CD4-positive, alpha-beta T cell (primary cell): ENCODE measurements around the gene MUCL1. TPM values are rescaled to one million over a fixed set of nuclear protein-coding genes. Genes with fewer than 3 reads are reported as not detected.

ENCODE experiments used
- ATAC-seq: fragments of 200-7000 bp; cut with Tn5 transposase; one replicate; pipeline ENCODE4 v1.10.0; 2022; ENCODE audit warnings: mild to moderate bottlenecking; ENCODE audit not compliant: poor library complexity
- CTCF ChIA-PET: fragments of 350-600 bp; sonication (Branson Sonifier 250); formaldehyde crosslinking; loops from one replicate; lab custom pipeline; 2021; ENCODE audit warnings: antibody characterized with exemption, inconsistent platforms; lab: Charles Lee
- POLR2A ChIA-PET: fragments of 350-600 bp; sonication (Branson Sonifier 250); formaldehyde crosslinking; loops from one replicate; lab custom pipeline; 2021; ENCODE audit warnings: antibody characterized with exemption, inconsistent platforms; lab: Charles Lee
- DNase-seq, 14 experiments: peaks; one replicate each; pipeline ENCODE4 v3.0.0-alpha.2; 2013 to 2020; ENCODE audit warnings: mixed read lengths in 2 of 14
- H3K27ac ChIP-seq, 2 donors: one replicate each; pipeline versions ENCODE4 v1.5.1 to v1.7.0; 2013; ENCODE audit warnings: low read length in 2 of 2, low read depth in 1 of 2, mild to moderate bottlenecking in 1 of 2
- H3K27me3 ChIP-seq, 2 experiments: 1 replicate in 1 of 2; 2 replicates in 1 of 2; pipeline versions ENCODE4 v1.6.1 to v1.7.0; 2013; ENCODE audit warnings: low read length in 2 of 2, control low read depth in 1 of 2, mild to moderate bottlenecking in 1 of 2, moderate library complexity in 1 of 2; ENCODE audit not compliant: insufficient read depth in 2 of 2, control insufficient read depth in 1 of 2
- H3K36me3 ChIP-seq: one replicate; pipeline ENCODE4 v1.6.1; 2013; ENCODE audit warnings: low read length, control low read depth; ENCODE audit not compliant: insufficient read depth
- H3K4me1 ChIP-seq: one replicate; pipeline ENCODE4 v1.6.1; 2013; ENCODE audit warnings: low read length, control low read depth; ENCODE audit not compliant: insufficient read depth
- H3K4me3 ChIP-seq: one replicate; pipeline ENCODE4 v1.5.1; 2013; ENCODE audit warnings: mild to moderate bottlenecking, low read length, moderate library complexity
- H3K9me3 ChIP-seq, 2 experiments: 1 replicate in 1 of 2; 2 replicates in 1 of 2; pipeline versions ENCODE4 v1.6.1 to v1.7.0; 2013; ENCODE audit warnings: low read length in 2 of 2, mild to moderate bottlenecking in 2 of 2, control low read depth in 1 of 2, moderate library complexity in 1 of 2; ENCODE audit not compliant: control insufficient read depth in 1 of 2, insufficient read depth in 1 of 2
- H3K27ac Mint-ChIP-seq: one replicate; pipeline ENCODE4 v1.8.0; 2020; ENCODE audit warnings: mixed read lengths
- H3K27me3 Mint-ChIP-seq: one replicate; pipeline ENCODE4 v1.8.0; 2021; ENCODE audit warnings: mixed read lengths
- H3K36me3 Mint-ChIP-seq: one replicate; pipeline ENCODE4 v1.8.0; 2021; ENCODE audit warnings: low read depth, mixed read lengths
- H3K4me1 Mint-ChIP-seq: one replicate; pipeline ENCODE4 v1.8.0; 2021; ENCODE audit warnings: low read depth, mixed read lengths
- H3K4me3 Mint-ChIP-seq: one replicate; pipeline ENCODE4 v1.8.0; 2020; ENCODE audit warnings: mild to moderate bottlenecking, mixed read lengths
- H3K9me3 Mint-ChIP-seq: one replicate; pipeline ENCODE4 v1.8.0; 2020; ENCODE audit warnings: mixed read lengths
- intact Hi-C, 2 experiments: fragments of 100-400 bp; cut with DNase I in 1 of 2; cut with micrococcal nuclease in 1 of 2; formaldehyde crosslinking; loops; one replicate each; pipeline versions ENCODE4 v1.15.1 to v1.9.0; 2023 to 2025; cut with DNase I, micrococcal nuclease
- total RNA-seq, 174 experiments: library from RNA in 2 of 174; stranded (reverse) in 2 of 174; gene quantifications; one replicate each; pipeline ENCODE4 v1.2.3 and lab custom pipeline; 2021 to 2026
- TF ChIP-seq, protein P1 (sequence below): fragments of 200-600 bp; IDR thresholded peaks from one replicate; pipeline ENCODE4 v1.8.0; 2022; ENCODE audit warnings: antibody characterized with exemption, mild to moderate bottlenecking

The MUCL1 gene
- total RNA-seq, 2 experiments from 2014 or later: not detected

DNA sequence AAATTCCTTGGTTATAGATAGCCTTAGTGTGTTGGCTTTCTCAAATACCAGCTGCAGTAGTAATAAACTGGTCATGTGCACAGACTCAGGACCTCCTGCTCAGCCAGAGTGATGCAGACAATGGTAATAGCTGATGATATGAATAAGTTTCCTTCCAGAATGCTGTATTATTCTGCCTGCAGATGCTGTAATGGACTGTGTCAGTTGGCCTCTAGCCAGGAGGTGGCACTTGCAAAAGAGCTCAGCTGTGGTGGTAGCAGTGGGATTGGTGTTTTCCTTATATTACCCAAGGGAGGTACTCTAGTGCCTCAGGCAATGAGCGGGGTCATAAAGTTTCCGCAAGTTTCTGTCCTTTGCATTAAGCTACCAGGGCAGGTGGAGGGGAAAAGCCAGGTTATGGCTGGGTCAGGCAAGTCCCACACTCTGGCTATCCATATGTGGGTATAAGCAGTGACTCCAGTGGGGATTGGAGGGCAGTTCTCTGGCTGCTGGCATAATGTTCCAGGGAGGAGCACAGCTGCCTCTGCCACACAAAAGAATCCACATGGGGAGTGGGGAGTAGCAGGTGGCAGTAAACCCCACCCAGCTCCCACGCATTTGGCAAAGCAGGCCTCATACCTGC, 14.0 kb upstream of the MUCL1 start:
- TF ChIP-seq, protein P1, sequence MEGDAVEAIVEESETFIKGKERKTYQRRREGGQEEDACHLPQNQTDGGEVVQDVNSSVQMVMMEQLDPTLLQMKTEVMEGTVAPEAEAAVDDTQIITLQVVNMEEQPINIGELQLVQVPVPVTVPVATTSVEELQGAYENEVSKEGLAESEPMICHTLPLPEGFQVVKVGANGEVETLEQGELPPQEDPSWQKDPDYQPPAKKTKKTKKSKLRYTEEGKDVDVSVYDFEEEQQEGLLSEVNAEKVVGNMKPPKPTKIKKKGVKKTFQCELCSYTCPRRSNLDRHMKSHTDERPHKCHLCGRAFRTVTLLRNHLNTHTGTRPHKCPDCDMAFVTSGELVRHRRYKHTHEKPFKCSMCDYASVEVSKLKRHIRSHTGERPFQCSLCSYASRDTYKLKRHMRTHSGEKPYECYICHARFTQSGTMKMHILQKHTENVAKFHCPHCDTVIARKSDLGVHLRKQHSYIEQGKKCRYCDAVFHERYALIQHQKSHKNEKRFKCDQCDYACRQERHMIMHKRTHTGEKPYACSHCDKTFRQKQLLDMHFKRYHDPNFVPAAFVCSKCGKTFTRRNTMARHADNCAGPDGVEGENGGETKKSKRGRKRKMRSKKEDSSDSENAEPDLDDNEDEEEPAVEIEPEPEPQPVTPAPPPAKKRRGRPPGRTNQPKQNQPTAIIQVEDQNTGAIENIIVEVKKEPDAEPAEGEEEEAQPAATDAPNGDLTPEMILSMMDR: no peak
- Mint-ChIP-seq H3K9me3 (peaks cover 9% of the 10 kb centered on the region), H3K27ac (no peak overlapping the region), H3K36me3 (no peaks in the 10 kb centered on the region), H3K4me1 (no peaks in the 10 kb centered on the region), H3K4me3 (no peak overlapping the region), H3K27me3 (peaks cover 43% of the 10 kb centered on the region)
- no peak overlapping the region for H3K4me3 ChIP-seq
- CTCF ChIA-PET: no interaction called here
- intact Hi-C loops: no loop called here
- H3K36me3 ChIP-seq: no peaks in the 10 kb centered on the region
- H3K9me3 ChIP-seq: peaks cover 3 to 17% of the 10 kb centered on the region in 2 experiments
- no peak overlapping the region for H3K27ac ChIP-seq
- no peaks in the 10 kb centered on the region for H3K27me3 ChIP-seq
- POLR2A ChIA-PET: no interaction called here
- H3K4me1 ChIP-seq: no peaks in the 10 kb centered on the region
- DNase-seq: no peak
- no peak for ATAC-seq

DNA sequence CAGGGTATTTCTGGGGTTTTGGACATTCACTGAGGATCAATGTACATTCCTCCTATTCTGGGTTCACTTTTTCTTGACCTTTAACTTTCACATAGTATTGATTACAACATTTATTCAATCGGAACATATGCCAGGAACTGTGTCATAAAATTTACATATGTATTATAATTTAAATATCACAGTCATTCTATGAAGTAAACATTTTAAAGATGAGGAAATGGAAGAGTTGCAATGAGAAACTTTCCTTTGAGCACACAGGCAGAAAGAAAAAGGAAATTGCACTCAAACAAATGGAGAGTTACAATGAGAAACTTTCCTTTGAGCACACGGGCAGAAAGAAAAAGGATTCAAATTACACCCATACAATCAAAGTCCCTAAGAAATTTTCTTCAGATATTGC, 3.1 kb downstream of the MUCL1 start:
- POLR2A ChIA-PET: no interaction called here
- Mint-ChIP-seq H3K27me3 (peaks cover 5% of the 10 kb centered on the region), H3K4me1 (no peaks in the 10 kb centered on the region), H3K4me3 (no peak overlapping the region), H3K36me3 (no peaks in the 10 kb centered on the region), H3K27ac (no peak overlapping the region), H3K9me3 (no peaks in the 10 kb centered on the region)
- Histone ChIP-seq H3K9me3 (no peaks in the 10 kb centered on the region), H3K27me3 (no peaks in the 10 kb centered on the region), H3K4me1 (no peaks in the 10 kb centered on the region), H3K4me3 (no peak overlapping the region), H3K36me3 (no peaks in the 10 kb centered on the region), H3K27ac (no peak overlapping the region)
- CTCF ChIA-PET: no interaction called here
- TF ChIP-seq, protein P1: no peak
- DNase-seq: no peak
- intact Hi-C loops: loop anchor here in 1 of 2 experiments (5.0 kb wide), 2 partner anchors 80 to 105 kb away; no protein-coding TSS in a partner anchor
- no peak for ATAC-seq

DNA sequence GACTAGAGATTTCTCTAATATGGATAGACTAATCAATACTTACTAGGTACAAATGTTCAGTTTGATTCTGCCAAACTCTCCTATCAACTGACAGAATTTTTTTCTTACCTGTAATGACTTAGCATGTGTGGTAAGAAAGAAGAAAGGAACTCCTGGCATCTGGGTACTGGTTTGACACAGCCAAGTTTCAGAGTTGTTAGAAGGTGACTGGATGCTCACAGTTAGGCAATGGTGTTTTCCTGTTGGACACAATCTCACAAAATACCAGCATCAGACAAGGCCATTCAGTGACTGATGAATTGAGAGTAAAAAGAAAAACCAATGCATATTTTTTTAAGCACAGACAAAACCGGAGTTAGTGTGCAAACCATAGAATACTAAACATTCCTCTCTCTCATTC, 4.2 kb downstream of the MUCL1 start:
- H3K4me1 Mint-ChIP-seq: no peaks in the 10 kb centered on the region
- no peak for DNase-seq
- CTCF ChIA-PET: no interaction called here
- POLR2A ChIA-PET: no interaction called here
- no peaks in the 10 kb centered on the region for H3K9me3 ChIP-seq
- H3K36me3 ChIP-seq: no peaks in the 10 kb centered on the region
- H3K36me3 Mint-ChIP-seq: no peaks in the 10 kb centered on the region
- H3K9me3 Mint-ChIP-seq: no peaks in the 10 kb centered on the region
- TF ChIP-seq, protein P1: no peak
- peaks cover 5% of the 10 kb centered on the region for H3K27me3 Mint-ChIP-seq
- no peaks in the 10 kb centered on the region for H3K4me1 ChIP-seq
- intact Hi-C loops: loop anchor here in 1 of 2 experiments (5.0 kb wide), 2 partner anchors 79 to 106 kb away; no protein-coding TSS in a partner anchor
- no peak for ATAC-seq
- no peak overlapping the region for H3K27ac Mint-ChIP-seq
- no peaks in the 10 kb centered on the region for H3K27me3 ChIP-seq
- no peak overlapping the region for H3K4me3 Mint-ChIP-seq
- H3K27ac ChIP-seq: no peak overlapping the region
- no peak overlapping the region for H3K4me3 ChIP-seq
